Activated naive CD4-positive, alpha-beta T cell treated with anti-CD3 and anti-CD28 coated beads, Interleukin-2, amount 10 ng/mL, durations not matched to agents 5 hours and 36 hours (primary cell): ENCODE results near the gene GNG10. TPM values are rescaled to one million over a fixed set of nuclear protein-coding genes. Genes with fewer than 3 reads are reported as not detected.

Experiments
- total RNA-seq, 2 experiments: library from RNA; stranded (reverse); gene quantifications; one replicate each; pipeline ENCODE4 v1.2.3, GENCODE V29; 2021

GNG10 gene
- total RNA-seq: 10 to 100 TPM; 25.8 to 27.9 TPM

DNA sequence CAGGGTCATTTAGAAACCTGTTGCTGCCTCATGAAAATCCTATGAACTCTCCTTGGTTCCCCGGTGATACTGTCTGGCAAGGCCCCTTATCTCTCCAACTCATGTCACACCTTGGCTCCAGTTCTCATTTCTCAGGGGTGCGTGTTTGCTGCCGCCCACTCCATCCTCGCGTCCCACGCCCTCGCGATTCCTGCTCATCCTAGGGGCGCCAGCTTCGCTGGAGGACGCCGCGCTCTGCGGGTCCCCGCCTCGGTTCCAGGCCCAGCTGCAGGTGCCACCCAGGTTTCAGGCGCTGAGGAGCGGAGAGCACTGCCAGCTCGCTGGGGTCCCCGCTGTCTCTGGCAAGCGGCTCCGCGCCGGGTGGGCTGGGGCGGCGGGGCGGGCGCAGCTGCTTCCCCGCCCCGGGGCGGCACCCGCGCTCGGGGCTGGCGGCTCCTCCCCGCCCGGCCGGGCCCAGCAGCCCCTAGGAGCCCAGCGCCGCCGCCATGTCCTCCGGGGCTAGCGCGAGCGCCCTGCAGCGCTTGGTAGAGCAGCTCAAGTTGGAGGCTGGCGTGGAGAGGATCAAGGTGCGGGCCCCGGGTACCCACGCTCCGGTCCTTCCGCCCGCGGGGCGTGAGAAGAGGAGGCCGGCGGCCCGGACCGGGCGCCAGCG lies at the start of gene GNG10:
Gene GNG10, plus strand, starts transcription at position 456 of the 652 bp plus-strand sequence. Its CDS starts 30 bp downstream, at position 486.

DNA sequence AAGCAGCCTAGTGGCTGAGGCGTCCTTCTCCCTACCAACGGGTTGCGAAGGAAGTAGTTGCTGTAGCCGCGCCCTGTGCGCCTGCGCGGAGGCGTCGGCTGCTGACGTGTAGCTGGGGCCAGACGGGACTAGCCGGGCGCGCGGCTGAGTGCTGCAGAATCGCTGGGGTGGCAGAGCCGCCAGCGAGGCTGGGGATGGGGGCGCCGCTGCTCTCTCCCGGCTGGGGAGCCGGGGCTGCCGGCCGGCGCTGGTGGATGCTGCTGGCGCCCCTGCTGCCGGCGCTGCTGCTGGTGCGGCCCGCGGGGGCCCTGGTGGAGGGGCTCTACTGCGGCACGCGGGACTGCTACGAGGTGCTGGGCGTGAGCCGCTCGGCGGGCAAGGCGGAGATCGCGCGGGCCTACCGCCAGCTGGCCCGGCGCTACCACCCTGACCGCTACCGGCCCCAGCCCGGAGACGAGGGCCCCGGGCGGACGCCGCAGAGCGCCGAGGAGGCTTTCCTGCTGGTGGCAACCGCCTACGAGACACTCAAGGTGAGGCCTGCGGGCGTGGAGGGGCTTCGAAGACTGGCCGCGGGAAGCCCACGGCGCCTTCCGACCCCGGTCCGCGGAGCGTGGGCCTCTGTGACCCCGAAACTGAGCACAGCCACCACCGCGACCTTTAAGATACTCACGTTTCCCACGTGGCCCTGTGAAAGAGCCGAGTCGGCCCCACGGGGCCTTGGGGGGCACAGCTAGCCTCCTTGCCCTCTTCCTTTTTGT lies 30.0 kb upstream of the GNG10 start, which contains the start of gene DNAJC25:
Gene DNAJC25, plus strand, starts transcription at position 121 of the 758 bp plus-strand sequence. Its CDS starts 74 bp downstream, at position 195.

Other genes with a start within 250 kb of the GNG10 start
- gene ECPAS, start 177.2 kb upstream of the GNG10 start, total RNA-seq: 10 to 100 TPM; 61.6 to 62.7 TPM
- gene ZNF483, start 136.4 kb upstream of the GNG10 start, total RNA-seq: 1 to 10 TPM; 2.8 to 3.2 TPM
- under 1 TPM in 1 of 2 experiments, not detected in 1; 0.39 TPM for gene PTGR1, start 62.0 kb upstream of the GNG10 start, total RNA-seq
- gene DNAJC25, start 30.3 kb upstream of the GNG10 start, total RNA-seq: 1 to 10 TPM; 3.5 to 3.9 TPM
- not detected for gene SHOC1, start 133.3 kb downstream of the GNG10 start, total RNA-seq
- gene UGCG, start 235.2 kb downstream of the GNG10 start, total RNA-seq: 10 to 100 TPM; 23.9 to 28.7 TPM